C4-2B (cell line): Measurements from ENCODE around the gene FMNL2.
"Not testable (repeated sequence)": the region's sequence is repeated elsewhere in the genome, so short reads cannot be mapped to it uniquely, and the experiment has no call there.

Experiments used
- H3K27ac ChIP-seq: fragments of 450-650 bp; 2 replicates; pipeline ENCODE4 v1.5.1; 2017
- ZFX ChIP-seq: fragments of 450-650 bp; IDR thresholded peaks from 2 replicates; pipeline ENCODE4 v1.6.1; 2017
- TF ChIP-seq, protein P1 (sequence below): fragments of 450-650 bp; conservative IDR thresholded peaks from 2 replicates; pipeline ENCODE4 v1.5.1; 2017; ENCODE audit warnings: mild to moderate bottlenecking

Gene FMNL2

GRCh38 chr2:152307863-152308262 lies 27.1 kb upstream of the FMNL2 start:
- H3K27ac ChIP-seq, result no peak overlapping the region
- no peak for TF ChIP-seq ZFX
- TF ChIP-seq, protein P1, sequence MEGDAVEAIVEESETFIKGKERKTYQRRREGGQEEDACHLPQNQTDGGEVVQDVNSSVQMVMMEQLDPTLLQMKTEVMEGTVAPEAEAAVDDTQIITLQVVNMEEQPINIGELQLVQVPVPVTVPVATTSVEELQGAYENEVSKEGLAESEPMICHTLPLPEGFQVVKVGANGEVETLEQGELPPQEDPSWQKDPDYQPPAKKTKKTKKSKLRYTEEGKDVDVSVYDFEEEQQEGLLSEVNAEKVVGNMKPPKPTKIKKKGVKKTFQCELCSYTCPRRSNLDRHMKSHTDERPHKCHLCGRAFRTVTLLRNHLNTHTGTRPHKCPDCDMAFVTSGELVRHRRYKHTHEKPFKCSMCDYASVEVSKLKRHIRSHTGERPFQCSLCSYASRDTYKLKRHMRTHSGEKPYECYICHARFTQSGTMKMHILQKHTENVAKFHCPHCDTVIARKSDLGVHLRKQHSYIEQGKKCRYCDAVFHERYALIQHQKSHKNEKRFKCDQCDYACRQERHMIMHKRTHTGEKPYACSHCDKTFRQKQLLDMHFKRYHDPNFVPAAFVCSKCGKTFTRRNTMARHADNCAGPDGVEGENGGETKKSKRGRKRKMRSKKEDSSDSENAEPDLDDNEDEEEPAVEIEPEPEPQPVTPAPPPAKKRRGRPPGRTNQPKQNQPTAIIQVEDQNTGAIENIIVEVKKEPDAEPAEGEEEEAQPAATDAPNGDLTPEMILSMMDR, result no peak

DNA sequence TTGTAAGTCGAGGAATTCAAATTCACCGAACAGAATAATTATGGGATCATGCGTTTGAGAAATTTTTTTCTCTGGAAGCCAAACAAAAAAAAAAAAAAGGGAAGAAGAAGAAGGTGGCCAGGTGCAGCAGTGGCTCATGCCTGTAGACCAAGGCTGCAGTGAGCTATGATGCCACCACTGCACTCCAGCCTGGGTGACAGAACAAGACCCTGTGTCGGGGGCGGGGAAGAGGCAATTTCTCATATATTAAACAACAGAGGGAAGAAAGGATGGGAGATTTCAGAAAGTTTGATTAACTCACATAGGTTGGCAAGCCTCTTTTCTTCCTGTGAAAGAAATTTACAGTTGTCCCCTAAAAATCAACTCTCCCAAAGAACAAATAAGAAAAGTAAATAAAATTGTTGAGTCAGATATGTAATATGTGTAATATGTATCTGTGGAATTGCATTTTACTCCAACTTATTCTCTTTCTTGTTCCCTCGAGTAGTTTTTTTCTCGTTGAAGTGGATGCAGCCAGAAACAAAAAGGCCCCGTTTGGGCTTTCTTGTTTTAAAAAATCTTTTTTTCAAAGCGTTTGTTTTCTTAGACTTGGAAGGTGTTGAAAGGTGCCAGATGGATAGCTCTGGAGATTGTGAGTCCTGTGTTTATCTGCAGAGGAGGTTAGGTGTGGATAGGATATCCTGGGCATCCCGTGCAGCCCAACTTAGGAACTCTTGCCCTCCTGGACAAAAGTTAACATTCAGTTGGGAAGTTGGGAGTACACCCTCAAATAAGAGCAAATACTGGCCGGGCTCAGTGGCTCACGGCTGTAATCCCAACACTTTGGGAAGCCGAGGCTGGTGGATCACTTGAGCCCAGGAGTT lies 25.4 kb upstream of the FMNL2 start:
- no peak overlapping the region for H3K27ac ChIP-seq
- TF ChIP-seq, protein P1, result no peak
- no peak for TF ChIP-seq ZFX

DNA sequence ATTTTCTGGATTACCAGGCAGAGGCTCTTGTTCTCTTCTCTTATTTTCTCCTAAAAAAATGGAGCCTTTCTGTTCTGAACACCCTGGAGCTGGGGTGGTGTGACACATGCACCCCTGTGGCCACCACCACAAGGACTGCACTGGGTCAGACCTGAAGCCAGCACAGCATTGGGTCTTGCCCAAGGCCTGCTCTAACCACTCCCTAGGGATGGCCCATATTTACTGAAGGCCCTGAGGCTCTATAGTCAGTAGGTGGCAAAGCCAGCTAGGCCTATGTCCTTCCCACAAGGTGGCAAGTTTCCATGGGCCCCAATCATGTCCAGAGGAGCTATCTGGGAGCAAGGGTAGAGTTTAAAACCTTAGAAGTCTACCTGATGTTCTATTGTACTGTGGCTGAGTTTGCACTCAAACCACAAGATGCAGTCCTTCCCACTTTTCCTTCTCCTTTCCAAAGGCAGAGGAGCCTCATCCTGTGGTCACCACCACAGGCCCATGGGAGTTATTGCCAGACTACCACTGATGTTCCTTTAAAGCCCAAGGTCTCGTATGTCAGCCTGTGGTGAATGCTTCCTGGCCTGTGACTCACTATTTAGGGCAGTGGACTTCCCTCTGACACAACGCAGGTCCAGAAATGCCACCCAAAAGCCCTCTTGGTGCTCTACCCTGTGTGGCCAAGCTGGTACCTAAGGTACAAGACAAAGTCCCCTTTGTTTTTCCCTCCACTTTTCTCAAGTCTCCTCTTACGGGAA lies 15.0 kb upstream of the FMNL2 start:
- TF ChIP-seq, protein P1, result no peak
- TF ChIP-seq ZFX, result no peak
- H3K27ac ChIP-seq, result no peak overlapping the region

DNA sequence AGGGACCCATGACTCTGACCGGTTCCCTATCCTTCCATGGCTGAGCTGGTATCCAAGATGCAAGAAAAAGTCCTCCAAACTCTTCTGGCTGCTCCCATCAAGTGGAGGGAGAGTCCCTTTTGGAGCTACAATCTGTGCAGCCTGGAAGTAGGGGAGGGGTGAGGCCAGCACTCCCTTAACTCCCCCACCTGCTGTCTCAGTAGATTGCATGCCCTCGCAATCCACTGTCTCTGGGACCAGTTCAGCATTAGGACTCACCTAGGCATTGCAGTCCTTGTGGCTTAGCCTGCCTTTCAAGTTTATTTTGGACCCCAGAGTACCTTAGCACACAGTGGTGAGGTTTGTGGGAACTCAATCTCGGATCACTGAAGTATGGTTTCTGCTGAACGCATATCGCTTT lies 14.2 kb upstream of the FMNL2 start:
- H3K27ac ChIP-seq, result no peak overlapping the region
- TF ChIP-seq, protein P1, result no peak
- TF ChIP-seq ZFX, result no peak

DNA sequence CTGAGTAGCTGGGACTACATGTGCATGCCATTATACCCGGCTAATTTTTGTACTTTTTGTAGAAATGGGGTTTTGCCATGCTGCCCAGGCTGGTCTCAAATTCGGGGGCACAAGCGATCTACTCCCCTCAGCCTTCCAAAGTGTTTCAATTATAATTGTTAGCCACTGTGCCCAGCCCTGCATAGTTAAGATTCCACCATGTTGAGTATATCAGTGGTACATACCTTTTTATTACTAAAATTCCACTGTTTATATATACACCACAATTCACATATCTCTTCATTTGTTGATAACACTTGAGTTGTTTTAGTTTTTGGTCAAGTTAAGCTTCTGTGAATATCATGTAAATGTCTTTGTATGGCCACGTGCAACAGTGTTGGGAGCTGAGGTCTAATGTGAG lies 12.8 kb upstream of the FMNL2 start:
- no peak overlapping the region for H3K27ac ChIP-seq
- TF ChIP-seq, protein P1, result no peak
- TF ChIP-seq ZFX, result no peak

DNA sequence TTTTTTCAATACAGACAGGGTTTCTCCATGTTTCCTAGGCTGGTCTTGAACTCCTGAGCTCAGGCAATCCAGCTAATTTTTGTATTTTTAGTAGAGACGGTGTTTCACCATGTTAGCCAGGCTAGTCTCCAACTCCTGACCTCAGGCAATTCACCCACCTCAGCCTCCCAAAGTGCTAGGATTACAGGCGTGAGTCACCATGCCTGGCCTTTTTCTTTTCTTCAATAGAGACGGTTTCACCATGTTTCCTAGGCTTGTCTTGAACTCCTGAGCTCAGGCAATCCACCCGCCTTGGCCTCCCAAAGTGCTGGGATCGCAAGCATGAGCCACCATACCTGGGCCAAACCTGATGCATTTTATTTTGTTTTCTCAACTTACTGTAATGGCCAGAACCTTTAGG lies 9.8 kb upstream of the FMNL2 start:
- H3K27ac ChIP-seq, result not testable (repeated sequence)

GRCh38 chr2:152326710-152327109 lies 8.3 kb upstream of the FMNL2 start:
- no peak overlapping the region for H3K27ac ChIP-seq
- no peak for TF ChIP-seq ZFX
- TF ChIP-seq, protein P1, result no peak
